ENCODE results near the gene AUTS2. TPM values are rescaled to one million over a fixed set of nuclear protein-coding genes. Genes with fewer than 3 reads are reported as not detected.

Gene AUTS2
- total and polyA plus RNA-seq, 4 donors: 4.9 to 24.4 (median 7.0) TPM

DNA sequence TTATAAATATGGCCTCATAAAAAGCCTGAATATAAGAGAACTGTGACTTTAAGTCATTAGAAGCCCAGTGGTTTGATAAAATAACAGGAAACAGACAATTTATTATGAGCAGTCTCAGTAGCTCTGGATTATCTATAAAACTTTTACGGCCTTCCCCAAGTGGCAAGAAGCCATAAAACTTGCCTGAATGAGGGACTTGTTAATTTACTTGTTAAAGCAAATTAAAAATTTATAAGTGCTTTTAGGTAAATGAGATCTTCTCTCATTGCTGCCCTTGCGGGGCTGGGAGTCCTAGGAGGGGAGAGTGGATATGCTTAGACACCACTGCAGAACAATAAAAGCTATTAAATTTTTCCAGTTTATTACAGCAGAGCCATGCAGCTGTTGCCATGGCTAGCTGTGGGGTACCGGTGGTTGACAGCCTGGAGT is 499.9 kb downstream of the AUTS2 start:
- no peak for DNase-seq (ENCODE audit: low spot score)
- Histone ChIP-seq H3K9ac (ENCODE audit: low read depth in 1 of 2, low read length in 2 of 2) (no peak overlapping the region), H3K27ac (ENCODE audit: low read depth in 1 of 2, low read length in 2 of 2) (no peak overlapping the region), H3K4me1 (ENCODE audit: control insufficient read depth in 4 of 4, insufficient read depth in 4 of 4, low read length in 3 of 4) (no peaks in the 10 kb centered on the region), H3K36me3 (ENCODE audit: control insufficient read depth in 4 of 4, insufficient read depth in 3 of 4, low read depth in 1 of 4, low read length in 3 of 4) (no peaks in the 10 kb centered on the region), H3K27me3 (ENCODE audit: control insufficient read depth in 4 of 4, insufficient read depth in 4 of 4, low read length in 3 of 4) (no peaks in the 10 kb centered on the region), H3K4me3 (ENCODE audit: low read depth in 1 of 3, low read length in 3 of 3) (no peak overlapping the region), H3K9me3 (ENCODE audit: control insufficient read depth in 4 of 4, low read length in 3 of 4) (no peaks in the 10 kb centered on the region)
- TF ChIP-seq EGR1 (IDR thresholded peaks at IDR 0.05; ENCODE audit: low read depth in 2 of 2): no peak
- TF ChIP-seq YY1 (IDR thresholded peaks at IDR 0.05): no peak
- TF ChIP-seq FOXA2 (IDR thresholded peaks at IDR 0.05): no peak
- TF ChIP-seq RXRA (IDR thresholded peaks at IDR 0.05): no peak
- TF ChIP-seq RAD21 (IDR thresholded peaks at IDR 0.05): no peak
- no peak for TF ChIP-seq SP1 (IDR thresholded peaks at IDR 0.05)
- TF ChIP-seq REST (IDR thresholded peaks at IDR 0.05): no peak
- 64% methylated on average over 3 of the region's 3 CpGs for WGBS

GRCh38 chr7:70098905-70099672 is 500.8 kb downstream of the AUTS2 start:
- Histone ChIP-seq H3K4me1 (ENCODE audit: control insufficient read depth in 4 of 4, insufficient read depth in 4 of 4, low read length in 3 of 4) (no peaks in the 10 kb centered on the region), H3K27me3 (ENCODE audit: control insufficient read depth in 4 of 4, insufficient read depth in 4 of 4, low read length in 3 of 4) (no peaks in the 10 kb centered on the region), H3K27ac (ENCODE audit: low read depth in 1 of 2, low read length in 2 of 2) (no peak overlapping the region), H3K4me3 (ENCODE audit: low read depth in 1 of 3, low read length in 3 of 3) (no peak overlapping the region), H3K36me3 (ENCODE audit: control insufficient read depth in 4 of 4, insufficient read depth in 3 of 4, low read depth in 1 of 4, low read length in 3 of 4) (no peaks in the 10 kb centered on the region), H3K9me3 (ENCODE audit: control insufficient read depth in 4 of 4, low read length in 3 of 4) (no peaks in the 10 kb centered on the region), H3K9ac (ENCODE audit: low read depth in 1 of 2, low read length in 2 of 2) (no peak overlapping the region)
- no peak for DNase-seq (ENCODE audit: low spot score)
- 77% methylated on average over 7 of the region's 7 CpGs for WGBS
- no peak for TF ChIP-seq ZBTB33 (IDR thresholded peaks at IDR 0.05)
- TF ChIP-seq TAF1 (conservative IDR thresholded peaks at IDR 0.05): no peak
- no peak for TF ChIP-seq ATF3 (IDR thresholded peaks at IDR 0.05)
- TF ChIP-seq JUND (IDR thresholded peaks at IDR 0.05): no peak
- TF ChIP-seq, protein P1, sequence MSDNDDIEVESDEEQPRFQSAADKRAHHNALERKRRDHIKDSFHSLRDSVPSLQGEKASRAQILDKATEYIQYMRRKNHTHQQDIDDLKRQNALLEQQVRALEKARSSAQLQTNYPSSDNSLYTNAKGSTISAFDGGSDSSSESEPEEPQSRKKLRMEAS (IDR thresholded peaks at IDR 0.05): no peak
- no peak for TF ChIP-seq FOXA1 (IDR thresholded peaks at IDR 0.05)
- TF ChIP-seq EGR1 (IDR thresholded peaks at IDR 0.05; ENCODE audit: low read depth in 2 of 2): no peak
- no peak for TF ChIP-seq GABPA (IDR thresholded peaks at IDR 0.05 in 1 of 2, conservative IDR thresholded peaks at IDR 0.05 in 1 of 2)
